Hair follicle dermal papilla cell (primary cell): ENCODE results near the gene MAGEH1. TPM values are rescaled to one million over a fixed set of nuclear protein-coding genes. Genes with fewer than 3 reads are reported as not detected.

Experiments
- small RNA-seq: library from RNA; depleted of rRNA; stranded (forward); fragments of <200 nt; gene quantifications from one replicate; pipeline ENCODE3, GENCODE V24; 2012
- total RNA-seq: library from RNA; depleted of rRNA; stranded (reverse); fragments of >200 nt; gene quantifications from 2 replicates; pipeline ENCODE4 v1.2.3, GENCODE V29; 2012

MAGEH1 gene
- total RNA-seq = 26.6 and 27.8 TPM in 2 replicates

GRCh38 chrX:55451990-55452832, at the start of gene MAGEH1:
Gene MAGEH1, plus strand, starts transcription at chrX:55452127. Its CDS starts 248 bp downstream, at chrX:55452375.

GRCh38 chrX:55489314-55490009, 37.5 kb downstream of the MAGEH1 start, which contains the start of gene USP51:
Gene USP51, minus strand, starts transcription at chrX:55489848. Its CDS starts 909 bp downstream, at chrX:55488939.

Small RNA genes lying within 50 kb of the gene (small RNA-seq; reads per million reads assigned to genes)
- not detected for gene MIR4536-2

Other genes with a start within 250 kb of the MAGEH1 start
- gene PAGE5, start 231.8 kb upstream of the MAGEH1 start, total RNA-seq = not detected in 2 replicates
- gene PAGE3, start 187.2 kb upstream of the MAGEH1 start, total RNA-seq = not detected in 2 replicates
- gene USP51, start 37.7 kb downstream of the MAGEH1 start, total RNA-seq = 3.4 and 3.6 TPM in 2 replicates
- not detected in 2 replicates for gene FOXR2, start 171.3 kb downstream of the MAGEH1 start, total RNA-seq